NCI-H2227 (cell line): ENCODE results near the gene CAMTA1.

Experiments
- DNase-seq: peaks from one replicate; lab custom pipeline; 2025; ENCODE audit not compliant: unreplicated experiment; lab: John Stamatoyannopoulos, UW

CAMTA1 gene

GRCh38 chr1:7760245-7760644, 975.0 kb downstream of the CAMTA1 start:
- no peak for DNase-seq

- no peak for DNase-seq
Observed at GRCh38 chr1:7761103-7761502, 975.8 kb downstream of the CAMTA1 start.

GRCh38 chr1:7767176-7767575, 981.9 kb downstream of the CAMTA1 start:
- no peak for DNase-seq

GRCh38 chr1:7768583-7768982, 983.3 kb downstream of the CAMTA1 start:
- peak; percentile 47 for DNase-seq

GRCh38 chr1:7769673-7770412, 984.6 kb downstream of the CAMTA1 start:
- peak; percentile 52 for DNase-seq

- peak; percentile 78 for DNase-seq
Observed at GRCh38 chr1:7770669-7770996, 985.4 kb downstream of the CAMTA1 start.

GRCh38 chr1:7770997-7771822, 986.0 kb downstream of the CAMTA1 start, which contains the start of gene VAMP3:
TSS of gene VAMP3 (plus strand) at chr1:7771296. CDS start at chr1:7771384, 88 bp downstream.
- DNase-seq = peak; percentile 89

GRCh38 chr1:7771823-7772299, 986.6 kb downstream of the CAMTA1 start:
- peak; percentile 62 for DNase-seq

GRCh38 chr1:7777591-7777990, 992.3 kb downstream of the CAMTA1 start:
- no peak for DNase-seq

GRCh38 chr1:7778133-7778628, 992.9 kb downstream of the CAMTA1 start:
- no peak for DNase-seq

- no peak for DNase-seq
Observed at GRCh38 chr1:7780976-7781375, 995.7 kb downstream of the CAMTA1 start.

- DNase-seq = no peak
Observed at GRCh38 chr1:7781501-7781900, 996.2 kb downstream of the CAMTA1 start.

GRCh38 chr1:7781923-7782495, 996.8 kb downstream of the CAMTA1 start:
- DNase-seq = no peak

- DNase-seq = peak; percentile 80
Observed at GRCh38 chr1:7783178-7783711, 998.0 kb downstream of the CAMTA1 start.

GRCh38 chr1:7783826-7784491, 998.7 kb downstream of the CAMTA1 start, which contains the start of gene PER3:
TSS of gene PER3 (plus strand) at chr1:7784291. CDS start at chr1:7784878, 587 bp downstream.
- DNase-seq = peak; percentile 99

- peak; percentile 61 for DNase-seq
Observed at GRCh38 chr1:7784492-7785071, 999.3 kb downstream of the CAMTA1 start.

- no peak for DNase-seq
Observed at GRCh38 chr1:7785108-7785507, 999.9 kb downstream of the CAMTA1 start.

GRCh38 chr1:7786795-7787194, 1001.5 kb downstream of the CAMTA1 start:
- DNase-seq = no peak

- no peak for DNase-seq
Observed at GRCh38 chr1:7789828-7790227, 1004.6 kb downstream of the CAMTA1 start.

- DNase-seq = peak; percentile 8
Observed at GRCh38 chr1:7791027-7791426, 1005.8 kb downstream of the CAMTA1 start.
